ENCODE data around the gene WBP2. TPM values are rescaled to one million over a fixed set of nuclear protein-coding genes. Genes with fewer than 3 reads are reported as not detected.

The WBP2 gene
- total and polyA plus RNA-seq, 9 of the 15 experiments (the other 6 are each of a cell fraction or from before 2014, with no cell fraction given) = 2.2 to 74.3 (median 20.0) TPM

DNA sequence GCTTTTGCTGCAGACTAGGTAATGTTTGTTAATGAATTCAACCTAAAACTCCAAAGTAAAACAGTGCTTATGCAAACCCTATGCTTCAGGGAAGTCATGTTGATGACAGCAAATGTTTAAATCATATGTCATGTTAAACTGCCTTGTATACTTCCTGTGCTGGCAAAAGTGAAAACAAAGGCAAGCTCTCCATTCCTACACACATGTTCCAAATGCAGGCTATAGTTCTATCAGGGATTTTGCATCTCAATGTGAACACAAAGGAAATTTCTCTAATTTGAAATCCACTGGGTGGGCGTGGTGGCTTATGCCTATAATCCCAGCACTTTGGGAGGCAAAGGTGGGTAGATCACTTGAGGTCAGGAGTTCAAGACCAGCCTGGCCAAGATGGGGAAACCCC is 51.3 kb downstream of the WBP2 start:
- no TSS peak for BruUV-seq (replicated peaks)
- H3K4me2 ChIP-seq (ENCODE audit: insufficient read depth, low read length) = no peak overlapping the region

More for the DNA sequence above, 51.3 kb downstream of the WBP2 start:
- H4K20me1 ChIP-seq (replicated peaks; ENCODE audit: control insufficient read depth, insufficient read depth, low read length) = no peaks in the 10 kb centered on the region
- no peak overlapping the region for H2AFZ ChIP-seq (ENCODE audit: low read depth, low read length)
- FAIRE-seq = no peak
- no peaks in the 10 kb centered on the region for H3K9me3 ChIP-seq (replicated peaks; ENCODE audit: control insufficient read depth, insufficient read depth, low read depth, low read length)
- TF ChIP-seq CC2D1A (IDR thresholded peaks at IDR 0.05) (no peak), BRD9 (IDR thresholded peaks at IDR 0.05; ENCODE audit: low read depth, partially characterized antibody) (no peak), ZKSCAN1 (IDR thresholded peaks at IDR 0.05; ENCODE audit: low read depth, low read length) (no peak), HDAC2 (IDR thresholded peaks at IDR 0.05) (no peak), POLR2A (conservative IDR thresholded peaks at IDR 0.05) (no peak), RBM34 (IDR thresholded peaks at IDR 0.05; ENCODE audit: borderline replicate concordance, insufficient read depth, low read length) (no peak), CBX8 (IDR thresholded peaks at IDR 0.05; ENCODE audit: borderline replicate concordance, extremely low read depth, low read depth, low read length, poor library complexity, severe bottlenecking) (no peak), KAT7 (CRISPR knock-in tag; IDR thresholded peaks at IDR 0.05; ENCODE audit: borderline replicate concordance) (no peak), BRD4 (IDR thresholded peaks at IDR 0.05) (no peak), HDAC6 (IDR thresholded peaks at IDR 0.05; ENCODE audit: low read depth, low read length) (no peak), FUS (optimal IDR thresholded peaks at IDR 0.05; ENCODE audit: low read depth, low read length) (no peak)
- TF ChIP-seq, protein P1, sequence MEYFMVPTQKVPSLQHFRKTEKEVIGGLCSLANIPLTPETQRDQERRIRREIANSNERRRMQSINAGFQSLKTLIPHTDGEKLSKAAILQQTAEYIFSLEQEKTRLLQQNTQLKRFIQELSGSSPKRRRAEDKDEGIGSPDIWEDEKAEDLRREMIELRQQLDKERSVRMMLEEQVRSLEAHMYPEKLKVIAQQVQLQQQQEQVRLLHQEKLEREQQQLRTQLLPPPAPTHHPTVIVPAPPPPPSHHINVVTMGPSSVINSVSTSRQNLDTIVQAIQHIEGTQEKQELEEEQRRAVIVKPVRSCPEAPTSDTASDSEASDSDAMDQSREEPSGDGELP (CRISPR knock-in tag; IDR thresholded peaks at IDR 0.05; ENCODE audit: borderline replicate concordance) = no peak
- TF ChIP-seq, protein P2, sequence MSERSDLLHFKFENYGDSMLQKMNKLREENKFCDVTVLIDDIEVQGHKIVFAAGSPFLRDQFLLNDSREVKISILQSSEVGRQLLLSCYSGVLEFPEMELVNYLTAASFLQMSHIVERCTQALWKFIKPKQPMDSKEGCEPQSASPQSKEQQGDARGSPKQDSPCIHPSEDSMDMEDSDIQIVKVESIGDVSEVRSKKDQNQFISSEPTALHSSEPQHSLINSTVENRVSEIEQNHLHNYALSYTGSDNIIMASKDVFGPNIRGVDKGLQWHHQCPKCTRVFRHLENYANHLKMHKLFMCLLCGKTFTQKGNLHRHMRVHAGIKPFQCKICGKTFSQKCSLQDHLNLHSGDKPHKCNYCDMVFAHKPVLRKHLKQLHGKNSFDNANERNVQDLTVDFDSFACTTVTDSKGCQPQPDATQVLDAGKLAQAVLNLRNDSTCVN (CRISPR knock-in tag; IDR thresholded peaks at IDR 0.05) = no peak
- H3K36me3 ChIP-seq (ENCODE audit: control insufficient read depth, insufficient read depth, low read length) = peaks cover 9% of the 10 kb centered on the region; the same call in 1 of the 3 replicates
- 82% methylated on average over 1 of the region's 1 CpG for WGBS (ENCODE audit: insufficient coverage, low coverage, missing lambda C conversion rate)
- H3K4me1 ChIP-seq (replicated peaks in 1 of 2; ENCODE audit: control insufficient read depth in 2 of 2, insufficient read depth in 2 of 2, low read length in 2 of 2) = peaks cover 3 to 5% of the 10 kb centered on the region in 2 experiments; a peak in 3 of 5 replicates
- no peaks in the 10 kb centered on the region for H3K9me1 ChIP-seq (ENCODE audit: control insufficient read depth, insufficient read depth, low read length)
- no peak overlapping the region for H3K9ac ChIP-seq (ENCODE audit: insufficient read depth in 1 of 2, low read depth in 2 of 2, low read length in 2 of 2)
- no peaks in the 10 kb centered on the region for H3K27me3 ChIP-seq (ENCODE audit: control insufficient read depth in 2 of 2, insufficient read depth in 2 of 2, low read length in 2 of 2)
- no peaks in the 10 kb centered on the region for H3K79me2 ChIP-seq (ENCODE audit: control insufficient read depth, insufficient read depth, low read length)
- no peak overlapping the region for H3K27ac ChIP-seq (ENCODE audit: extremely low read depth, low read depth, low read length)
- in situ Hi-C loops (cut with MboI) (no loop called here), intact Hi-C loops (cut with micrococcal nuclease) (no loop called here)
- no peak overlapping the region for H3K4me3 ChIP-seq
- CTCF ChIA-PET (ENCODE audit: low intra/inter-chr PET ratio) = no interaction called here
- DNase-seq (ENCODE audit: extremely low read depth in 1 of 4, low spot score in 3 of 4) = no peak
- POLR2A ChIA-PET = interaction anchor here (0.6 to 2.4 kb wide), 10 partner anchors 9 to 31 kb away, joined by 3 to 11 read pairs (median 5); partner anchors contain the start of gene UNK
- ATAC-seq = no peak

Data from K562 (cell line).